Measurements from ENCODE around the gene MEIS1.
"Not testable (repeated sequence)": the region's sequence is repeated elsewhere in the genome, so short reads cannot be mapped to it uniquely, and the experiment has no call there.

MEIS1 gene

DNA sequence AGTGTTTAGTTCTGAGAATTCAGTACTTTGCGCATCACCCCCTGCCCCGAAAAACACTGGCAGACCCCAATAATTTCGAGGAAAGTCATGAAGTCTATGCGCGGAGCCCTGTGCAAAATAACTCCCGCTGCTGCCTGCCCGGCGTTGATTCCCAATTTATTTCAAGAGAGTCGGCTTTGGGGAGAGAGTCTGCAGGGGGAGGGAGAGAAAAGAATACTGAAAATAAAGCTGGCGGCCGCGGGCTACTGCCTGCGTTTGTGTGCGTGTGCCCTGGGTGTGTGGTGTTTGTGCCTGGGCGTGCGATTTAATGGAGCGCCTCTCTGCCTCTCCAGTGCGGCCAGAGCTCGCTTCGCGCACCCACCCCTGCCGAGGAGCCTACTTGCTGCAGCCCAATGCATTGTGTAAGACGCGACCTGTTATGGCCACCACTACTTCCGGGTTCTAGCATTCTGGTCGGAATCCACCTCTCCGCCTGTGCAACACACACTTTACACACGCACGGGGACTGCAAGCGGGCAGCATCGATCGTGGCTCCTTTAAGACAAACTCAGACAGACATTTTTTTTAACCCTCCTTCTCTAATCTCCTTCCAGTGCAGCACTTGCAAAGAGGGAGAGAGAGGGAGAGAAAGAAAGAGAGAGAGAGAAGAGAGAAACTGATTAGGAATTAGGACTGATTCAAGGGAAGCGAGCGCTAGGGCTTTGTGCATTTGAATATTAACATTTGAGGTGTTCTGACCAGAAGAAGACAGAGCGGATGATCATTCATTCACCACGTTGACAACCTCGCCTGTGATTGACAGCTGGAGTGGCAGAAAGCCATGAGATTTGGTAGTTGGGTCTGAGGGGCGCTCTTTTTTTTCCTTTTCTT lies at the start of gene MEIS1:
Gene MEIS1, plus strand, starts transcription at position 447 of the 870 bp plus-strand sequence. CDS start 732 bp downstream, outside the sequence.
- peak within 1 kb of the TSS; percentile 84 for H3K4me3 Mint-ChIP-seq
- peaks cover 22% of the 10 kb centered on the region for H3K4me1 Mint-ChIP-seq (ENCODE audit: low read depth)
- H3K9me3 Mint-ChIP-seq, result no peaks in the 10 kb centered on the region
- peak within 1 kb of the TSS; percentile 71 for H3K27ac Mint-ChIP-seq
- peaks cover 3% of the 10 kb centered on the region for H3K36me3 Mint-ChIP-seq (ENCODE audit: low read depth)
- H3K27me3 Mint-ChIP-seq (ENCODE audit: low read depth), result peaks cover 99% of the 10 kb centered on the region

DNA sequence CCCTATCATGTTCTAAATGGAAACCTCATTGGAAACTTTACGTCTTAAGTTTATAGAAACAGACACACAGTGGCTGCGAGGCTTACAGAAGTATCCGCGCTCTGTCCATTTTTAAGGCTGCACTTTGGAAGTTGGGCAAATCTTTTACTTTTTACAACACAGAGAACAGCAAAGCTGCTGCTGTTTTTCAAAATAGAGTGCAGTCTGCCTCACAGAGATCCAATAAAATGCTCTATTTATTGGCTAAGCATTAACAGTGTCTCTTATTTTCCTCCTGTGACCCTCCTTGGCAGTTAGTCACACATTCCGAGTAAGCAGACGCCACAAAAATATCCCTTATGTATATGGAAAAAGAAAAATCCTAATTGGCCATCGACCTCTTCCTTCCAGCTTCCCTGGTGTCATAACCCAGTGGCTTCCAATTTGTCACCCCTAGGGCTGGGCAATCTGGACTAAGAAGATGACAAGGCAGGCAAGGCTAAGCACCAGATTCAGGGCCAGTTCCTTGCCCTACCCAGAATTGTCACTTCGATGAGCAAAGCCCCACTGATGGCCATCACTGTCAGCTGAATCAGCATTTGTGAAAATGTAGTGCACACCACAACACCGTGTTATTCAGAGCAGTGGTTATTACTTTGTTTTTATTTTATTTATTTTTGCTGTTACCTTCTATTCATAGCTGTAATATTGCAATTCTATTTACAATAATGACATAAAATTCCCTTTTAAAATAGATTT lies 47.7 kb upstream of the MEIS1 start:
- Mint-ChIP-seq H3K27ac (no peak overlapping the region), H3K4me3 (no peak overlapping the region), H3K9me3 (no peaks in the 10 kb centered on the region), H3K27me3 (ENCODE audit: low read depth) (no peaks in the 10 kb centered on the region), H3K4me1 (ENCODE audit: low read depth) (no peaks in the 10 kb centered on the region), H3K36me3 (ENCODE audit: low read depth) (no peaks in the 10 kb centered on the region)

DNA sequence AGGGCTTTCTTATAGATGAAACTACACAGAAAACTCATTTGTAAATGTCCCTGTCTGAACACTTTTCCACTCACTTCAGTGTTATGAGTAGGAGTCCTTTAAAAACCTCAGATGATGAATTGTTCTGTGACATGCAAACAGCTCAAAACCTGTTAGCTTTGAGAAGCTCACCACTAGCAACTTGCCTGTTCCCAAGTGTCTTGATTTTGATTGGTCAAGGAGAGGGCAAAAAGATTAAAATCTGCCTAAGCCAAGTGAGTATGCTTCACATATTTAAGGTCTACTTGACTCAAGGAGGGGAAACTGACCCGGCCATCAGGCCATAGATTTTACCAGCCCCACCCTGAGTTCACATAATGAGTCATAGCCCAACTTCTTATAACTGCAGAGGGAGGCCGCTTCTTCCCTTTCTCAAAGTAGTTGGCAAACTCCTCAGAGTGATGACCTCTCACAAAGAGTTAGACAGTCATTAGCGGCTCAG lies 45.2 kb upstream of the MEIS1 start:
- no peaks in the 10 kb centered on the region for H3K4me1 Mint-ChIP-seq (ENCODE audit: low read depth)
- no peaks in the 10 kb centered on the region for H3K36me3 Mint-ChIP-seq (ENCODE audit: low read depth)
- no peaks in the 10 kb centered on the region for H3K9me3 Mint-ChIP-seq
- no peak overlapping the region for H3K27ac Mint-ChIP-seq
- H3K4me3 Mint-ChIP-seq, result no peak overlapping the region
- H3K27me3 Mint-ChIP-seq (ENCODE audit: low read depth), result no peaks in the 10 kb centered on the region

- no peak overlapping the region for H3K4me3 Mint-ChIP-seq
- H3K4me1 Mint-ChIP-seq (ENCODE audit: low read depth), result no peaks in the 10 kb centered on the region
- H3K27me3 Mint-ChIP-seq (ENCODE audit: low read depth), result no peaks in the 10 kb centered on the region
- no peak overlapping the region for H3K27ac Mint-ChIP-seq
- no peaks in the 10 kb centered on the region for H3K9me3 Mint-ChIP-seq
- no peaks in the 10 kb centered on the region for H3K36me3 Mint-ChIP-seq (ENCODE audit: low read depth)
Observed at GRCh38 chr2:66390152-66390551, 44.8 kb upstream of the MEIS1 start.

DNA sequence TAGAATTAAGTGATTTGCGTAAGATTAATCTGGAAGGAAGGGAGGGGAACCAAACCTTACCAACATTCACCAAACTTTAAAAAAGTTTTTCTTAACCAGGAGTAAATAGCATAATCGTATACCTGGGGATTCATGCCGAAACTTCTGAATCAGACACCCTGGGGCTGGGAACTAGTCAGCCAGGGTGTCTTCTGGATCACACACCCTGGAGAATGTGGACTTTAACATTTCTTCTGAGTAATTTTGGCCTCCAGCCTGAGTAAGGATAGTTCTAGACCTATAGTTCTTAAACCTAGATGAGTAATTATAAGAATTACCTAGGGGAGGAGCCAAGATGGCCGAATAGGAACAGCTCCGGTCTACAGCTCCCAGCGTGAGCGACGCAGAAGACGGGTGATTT lies 44.1 kb upstream of the MEIS1 start:
- H3K27me3 Mint-ChIP-seq (ENCODE audit: low read depth), result no peaks in the 10 kb centered on the region
- no peak overlapping the region for H3K27ac Mint-ChIP-seq
- H3K4me3 Mint-ChIP-seq, result no peak overlapping the region
- H3K4me1 Mint-ChIP-seq (ENCODE audit: low read depth), result no peaks in the 10 kb centered on the region
- H3K36me3 Mint-ChIP-seq (ENCODE audit: low read depth), result no peaks in the 10 kb centered on the region
- H3K9me3 Mint-ChIP-seq, result no peaks in the 10 kb centered on the region

- H3K4me3 Mint-ChIP-seq; H3K27ac Mint-ChIP-seq; H3K36me3 Mint-ChIP-seq (ENCODE audit: low read depth); H3K27me3 Mint-ChIP-seq (ENCODE audit: low read depth); H3K4me1 Mint-ChIP-seq (ENCODE audit: low read depth); H3K9me3 Mint-ChIP-seq: not testable (repeated sequence)
Observed at GRCh38 chr2:66391240-66391639, 43.7 kb upstream of the MEIS1 start.

DNA sequence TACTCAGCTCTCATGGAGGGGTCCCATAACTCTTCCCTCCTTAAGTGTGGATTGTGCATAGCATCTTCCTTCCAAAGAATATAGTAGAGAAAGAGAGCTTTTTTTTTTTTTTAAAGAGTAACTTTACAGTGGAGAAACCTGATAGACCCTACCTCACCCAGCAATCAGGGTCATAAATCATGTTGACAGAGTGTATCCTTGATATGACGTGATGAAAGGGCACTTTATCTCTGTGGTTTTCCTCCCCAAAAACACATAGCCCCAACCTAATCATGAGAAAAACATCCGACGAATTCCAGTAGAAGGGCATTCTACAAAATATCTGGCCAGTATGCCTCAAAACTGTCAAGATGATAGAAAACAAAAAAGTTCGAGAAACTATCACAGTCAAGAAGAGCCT lies 29.5 kb upstream of the MEIS1 start:
- Mint-ChIP-seq H3K36me3 (ENCODE audit: low read depth) (no peaks in the 10 kb centered on the region), H3K27me3 (ENCODE audit: low read depth) (no peaks in the 10 kb centered on the region), H3K27ac (no peak overlapping the region), H3K4me3 (no peak overlapping the region), H3K4me1 (ENCODE audit: low read depth) (no peaks in the 10 kb centered on the region), H3K9me3 (no peaks in the 10 kb centered on the region)

DNA sequence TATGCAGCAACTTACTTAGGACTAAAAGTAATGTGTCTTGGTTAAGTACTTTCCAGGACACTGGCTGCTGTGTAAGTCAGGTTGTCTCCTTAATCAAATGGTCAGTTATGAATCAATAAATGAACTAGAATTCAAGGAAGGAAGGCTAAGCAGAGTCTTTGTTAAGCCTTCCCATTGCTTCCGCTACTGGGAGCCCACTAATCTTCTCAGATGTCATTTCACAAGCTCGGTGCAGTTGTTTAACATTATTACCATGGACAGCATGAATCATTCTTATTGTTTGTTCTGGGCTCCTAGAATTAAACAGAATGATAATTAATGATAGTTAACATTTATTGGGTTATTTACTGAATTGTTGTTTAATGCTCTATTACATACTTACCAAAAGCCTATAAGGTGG lies 26.0 kb upstream of the MEIS1 start:
- no peaks in the 10 kb centered on the region for H3K27me3 Mint-ChIP-seq (ENCODE audit: low read depth)
- no peak overlapping the region for H3K27ac Mint-ChIP-seq
- H3K4me1 Mint-ChIP-seq (ENCODE audit: low read depth), result no peaks in the 10 kb centered on the region
- H3K4me3 Mint-ChIP-seq, result no peak overlapping the region
- H3K36me3 Mint-ChIP-seq (ENCODE audit: low read depth), result no peaks in the 10 kb centered on the region
- H3K9me3 Mint-ChIP-seq, result no peaks in the 10 kb centered on the region

DNA sequence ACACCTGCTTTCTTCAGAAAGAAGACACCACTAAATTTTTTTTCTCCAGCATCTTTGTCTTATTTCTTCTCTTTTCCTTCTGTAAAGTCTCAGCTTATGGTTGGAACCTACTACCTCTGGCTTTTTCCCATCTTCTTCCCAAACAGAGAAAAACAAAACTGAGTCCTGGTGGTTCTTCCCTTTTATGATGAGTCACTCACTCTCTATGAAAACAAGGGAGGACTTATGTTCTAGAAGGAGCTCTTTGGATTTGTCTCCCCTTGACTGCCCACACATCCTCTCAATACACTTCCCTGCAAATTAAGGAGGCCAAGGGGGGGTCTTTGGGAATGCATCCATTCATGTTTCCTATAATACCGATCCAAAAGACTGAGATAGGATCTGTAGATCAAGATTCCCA lies 22.1 kb upstream of the MEIS1 start:
- Mint-ChIP-seq H3K27ac (no peak overlapping the region), H3K27me3 (ENCODE audit: low read depth) (no peaks in the 10 kb centered on the region), H3K4me1 (ENCODE audit: low read depth) (no peaks in the 10 kb centered on the region), H3K9me3 (no peaks in the 10 kb centered on the region), H3K36me3 (ENCODE audit: low read depth) (no peaks in the 10 kb centered on the region), H3K4me3 (no peak overlapping the region)

- H3K27me3 Mint-ChIP-seq (ENCODE audit: low read depth), result no peaks in the 10 kb centered on the region
- no peaks in the 10 kb centered on the region for H3K36me3 Mint-ChIP-seq (ENCODE audit: low read depth)
- H3K4me3 Mint-ChIP-seq, result no peak overlapping the region
- no peaks in the 10 kb centered on the region for H3K4me1 Mint-ChIP-seq (ENCODE audit: low read depth)
- no peak overlapping the region for H3K27ac Mint-ChIP-seq
- no peaks in the 10 kb centered on the region for H3K9me3 Mint-ChIP-seq
Observed at GRCh38 chr2:66414896-66415295, 20.0 kb upstream of the MEIS1 start.

DNA sequence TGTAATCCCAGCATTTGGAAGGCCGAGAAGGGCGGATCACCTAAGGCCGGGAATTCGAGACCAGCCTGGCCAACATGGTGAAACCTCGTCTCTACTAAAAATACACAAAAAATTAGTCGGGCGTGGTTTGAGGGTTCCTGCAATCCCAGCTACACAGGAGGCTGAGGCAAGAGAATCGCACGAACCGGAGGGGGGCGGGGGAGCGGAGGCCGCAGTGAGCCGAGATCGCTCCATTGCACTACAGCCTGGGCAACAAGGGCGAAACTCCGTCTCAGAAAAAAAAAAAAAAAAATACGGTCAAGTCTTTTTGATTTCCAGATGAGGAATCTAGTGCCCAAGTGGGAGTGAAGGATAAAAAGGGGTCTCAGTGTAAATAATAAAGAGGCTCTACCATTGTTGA lies 16.5 kb upstream of the MEIS1 start:
- Mint-ChIP-seq H3K27me3 (ENCODE audit: low read depth) (peaks cover 7% of the 10 kb centered on the region), H3K9me3 (no peaks in the 10 kb centered on the region), H3K36me3 (ENCODE audit: low read depth) (no peaks in the 10 kb centered on the region), H3K27ac (no peak overlapping the region), H3K4me1 (ENCODE audit: low read depth) (no peaks in the 10 kb centered on the region), H3K4me3 (no peak overlapping the region)

- H3K9me3 Mint-ChIP-seq, result no peaks in the 10 kb centered on the region
- H3K27me3 Mint-ChIP-seq (ENCODE audit: low read depth), result peaks cover 27% of the 10 kb centered on the region
- no peaks in the 10 kb centered on the region for H3K4me1 Mint-ChIP-seq (ENCODE audit: low read depth)
- no peak overlapping the region for H3K4me3 Mint-ChIP-seq
- no peaks in the 10 kb centered on the region for H3K36me3 Mint-ChIP-seq (ENCODE audit: low read depth)
- no peak overlapping the region for H3K27ac Mint-ChIP-seq
Observed at GRCh38 chr2:66421612-66422011, 13.3 kb upstream of the MEIS1 start.

- H3K36me3 Mint-ChIP-seq (ENCODE audit: low read depth), result no peaks in the 10 kb centered on the region
Observed at GRCh38 chr2:66423391-66424124, 11.4 kb upstream of the MEIS1 start.

DNA sequence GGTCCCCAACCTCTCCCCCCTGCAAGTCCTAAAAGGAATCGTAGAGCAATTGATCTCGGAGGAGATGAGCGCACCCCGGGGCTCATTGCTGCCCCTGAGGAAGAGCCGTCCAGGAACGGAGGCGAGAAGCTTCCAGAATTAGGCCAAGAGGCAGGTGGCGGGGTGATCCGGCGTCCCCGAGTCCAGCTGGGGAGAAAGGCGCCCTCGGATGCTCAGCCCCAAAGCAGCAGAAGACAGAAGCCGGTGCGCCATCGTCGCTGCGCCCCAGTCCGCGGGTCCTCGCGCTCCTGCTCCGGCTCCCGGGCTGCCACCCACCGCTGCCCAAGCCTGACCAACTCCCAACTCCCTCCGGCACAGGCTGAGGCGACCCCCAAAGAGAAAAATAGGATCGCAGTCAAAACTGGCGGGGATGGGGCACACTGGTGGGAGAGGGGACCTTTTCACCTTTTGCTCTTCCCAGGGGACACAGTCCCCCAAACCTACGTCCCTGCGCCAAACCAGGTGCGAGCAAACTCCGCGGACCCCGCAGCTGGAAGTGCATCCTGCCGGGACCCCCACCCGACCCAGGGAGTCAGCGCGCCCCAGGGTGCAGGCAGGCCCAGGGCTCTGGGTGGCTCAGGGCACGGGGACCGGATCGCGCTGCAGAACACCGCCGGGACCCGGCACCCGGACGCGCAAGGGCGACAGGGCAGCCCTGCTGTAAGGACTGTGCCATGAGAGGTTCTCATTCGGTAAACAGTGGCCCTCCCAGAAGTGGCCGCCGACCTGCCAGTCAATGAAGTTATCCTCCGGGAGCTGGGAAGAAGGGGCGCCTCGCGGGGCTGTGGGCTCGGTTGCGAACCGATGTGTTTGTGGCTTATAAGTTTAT lies 8.4 kb upstream of the MEIS1 start:
- no peak overlapping the region for H3K27ac Mint-ChIP-seq
- peaks cover 51% of the 10 kb centered on the region for H3K27me3 Mint-ChIP-seq (ENCODE audit: low read depth)
- H3K36me3 Mint-ChIP-seq (ENCODE audit: low read depth), result no peaks in the 10 kb centered on the region
- no peak overlapping the region for H3K4me3 Mint-ChIP-seq
- H3K9me3 Mint-ChIP-seq, result no peaks in the 10 kb centered on the region
- no peaks in the 10 kb centered on the region for H3K4me1 Mint-ChIP-seq (ENCODE audit: low read depth)

More at GRCh38 chr2:66423391-66424124, 11.4 kb upstream of the MEIS1 start:
- H3K27ac Mint-ChIP-seq, result no peak overlapping the region
- no peaks in the 10 kb centered on the region for H3K9me3 Mint-ChIP-seq
- H3K27me3 Mint-ChIP-seq (ENCODE audit: low read depth), result peaks cover 38% of the 10 kb centered on the region
- H3K4me1 Mint-ChIP-seq (ENCODE audit: low read depth), result no peaks in the 10 kb centered on the region
- no peak overlapping the region for H3K4me3 Mint-ChIP-seq

Data from T-helper 1 cell treated with Interleukin-12 subunit alpha and Interleukin-12 subunit beta and Interleukin-4 antibody, amounts not matched to agents 30 μg/mL and 1 μg/mL, for 36 hours (primary cell).